HG02571 (cell line): Measurements from ENCODE around the gene MCFD2.

Source experiments
- ATAC-seq: cut with Tn5 transposase; IDR thresholded peaks from one replicate; pipeline ENCODE4 v1.9.1; 2021; ENCODE audit warnings: mild to moderate bottlenecking, moderate library complexity; ENCODE audit not compliant: unreplicated experiment

MCFD2 gene

DNA sequence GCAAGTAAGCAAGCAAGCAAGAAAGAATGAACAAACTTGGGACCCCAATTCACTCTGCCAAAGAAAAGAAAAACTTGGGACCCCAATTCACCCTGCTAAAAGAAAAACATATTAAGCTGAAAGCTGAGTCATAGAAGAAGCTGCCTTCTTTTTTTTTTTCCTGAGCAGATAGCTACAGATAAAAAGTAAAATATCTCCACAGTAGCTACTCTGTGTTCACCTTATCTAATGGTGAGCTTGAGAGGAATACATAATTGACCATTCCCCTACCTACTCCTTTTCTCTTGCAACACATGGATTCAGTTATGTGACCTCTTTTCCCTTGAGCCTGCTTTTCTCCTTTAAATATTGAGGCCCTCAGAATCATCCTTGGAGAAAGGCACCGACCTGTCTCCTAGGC is 63.0 kb downstream of the MCFD2 start:
- ATAC-seq = no peak

DNA sequence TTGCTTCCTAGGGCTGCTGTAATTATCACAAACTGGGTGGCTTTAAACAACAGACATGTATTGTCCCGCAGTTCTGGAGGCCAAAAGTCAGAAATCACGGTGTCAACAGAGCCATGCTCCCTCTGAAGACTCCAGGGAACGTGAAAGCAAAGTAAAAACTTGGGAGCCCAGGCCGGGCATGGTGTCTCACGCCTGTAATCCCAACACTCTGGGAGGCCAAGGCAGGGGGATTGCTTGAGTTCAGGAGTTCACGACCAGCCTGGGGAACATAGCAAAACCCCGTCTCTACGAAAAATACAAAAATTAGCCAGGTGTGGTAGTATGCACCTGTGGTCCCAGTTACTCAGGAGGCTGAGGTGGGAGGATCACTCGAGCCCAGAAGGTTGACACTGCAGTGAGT is 63.5 kb downstream of the MCFD2 start:
- ATAC-seq = no peak
